ENCODE results near the gene RPS15A.

RPS15A gene

GRCh38 chr16:18789850-18790706 is at the start of gene RPS15A:
TSS of gene RPS15A (minus strand) at chr16:18790334. CDS start at chr16:18789113, 1,221 bp downstream.
- TF ChIP-seq, protein P1, sequence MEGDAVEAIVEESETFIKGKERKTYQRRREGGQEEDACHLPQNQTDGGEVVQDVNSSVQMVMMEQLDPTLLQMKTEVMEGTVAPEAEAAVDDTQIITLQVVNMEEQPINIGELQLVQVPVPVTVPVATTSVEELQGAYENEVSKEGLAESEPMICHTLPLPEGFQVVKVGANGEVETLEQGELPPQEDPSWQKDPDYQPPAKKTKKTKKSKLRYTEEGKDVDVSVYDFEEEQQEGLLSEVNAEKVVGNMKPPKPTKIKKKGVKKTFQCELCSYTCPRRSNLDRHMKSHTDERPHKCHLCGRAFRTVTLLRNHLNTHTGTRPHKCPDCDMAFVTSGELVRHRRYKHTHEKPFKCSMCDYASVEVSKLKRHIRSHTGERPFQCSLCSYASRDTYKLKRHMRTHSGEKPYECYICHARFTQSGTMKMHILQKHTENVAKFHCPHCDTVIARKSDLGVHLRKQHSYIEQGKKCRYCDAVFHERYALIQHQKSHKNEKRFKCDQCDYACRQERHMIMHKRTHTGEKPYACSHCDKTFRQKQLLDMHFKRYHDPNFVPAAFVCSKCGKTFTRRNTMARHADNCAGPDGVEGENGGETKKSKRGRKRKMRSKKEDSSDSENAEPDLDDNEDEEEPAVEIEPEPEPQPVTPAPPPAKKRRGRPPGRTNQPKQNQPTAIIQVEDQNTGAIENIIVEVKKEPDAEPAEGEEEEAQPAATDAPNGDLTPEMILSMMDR (IDR thresholded peaks at IDR 0.05; ENCODE audit: insufficient read depth, low read depth, low read length, missing control alignments): no peak
- H3K4me3 ChIP-seq (ENCODE audit: low read length): peak within 1 kb of the TSS; percentile 95
- DNase-seq (ENCODE audit: low read depth): peak; percentile 98

DNA sequence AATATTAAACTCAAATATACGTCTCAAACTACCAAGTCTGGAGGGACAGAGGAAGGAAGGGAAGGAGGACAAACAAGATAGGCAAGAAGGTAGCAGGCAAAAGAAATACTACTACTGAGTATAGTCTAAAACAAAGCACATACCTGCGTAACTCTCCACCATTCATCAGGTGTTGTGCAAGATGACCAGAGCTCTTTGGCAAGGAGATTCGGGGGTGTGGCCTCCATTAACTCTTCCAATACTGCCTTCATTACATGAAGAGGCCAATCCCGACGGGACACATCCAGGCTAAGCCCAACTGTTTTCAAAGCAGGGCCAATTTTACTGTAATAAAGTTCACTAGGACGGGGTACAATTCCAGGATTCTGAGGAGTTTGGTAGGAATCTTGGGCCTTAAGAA is 49.4 kb upstream of the RPS15A start:
- H3K4me3 ChIP-seq (ENCODE audit: low read length): no peak overlapping the region
- TF ChIP-seq, protein P1 (IDR thresholded peaks at IDR 0.05; ENCODE audit: insufficient read depth, low read depth, low read length, missing control alignments): no peak
- DNase-seq (ENCODE audit: low read depth): peak; percentile 91

GRCh38 chr16:18836702-18837101 is 46.6 kb upstream of the RPS15A start:
- H3K4me3 ChIP-seq (ENCODE audit: low read length): no peak overlapping the region
- TF ChIP-seq, protein P1 (IDR thresholded peaks at IDR 0.05; ENCODE audit: insufficient read depth, low read depth, low read length, missing control alignments): no peak
- no peak for DNase-seq (ENCODE audit: low read depth)

DNA sequence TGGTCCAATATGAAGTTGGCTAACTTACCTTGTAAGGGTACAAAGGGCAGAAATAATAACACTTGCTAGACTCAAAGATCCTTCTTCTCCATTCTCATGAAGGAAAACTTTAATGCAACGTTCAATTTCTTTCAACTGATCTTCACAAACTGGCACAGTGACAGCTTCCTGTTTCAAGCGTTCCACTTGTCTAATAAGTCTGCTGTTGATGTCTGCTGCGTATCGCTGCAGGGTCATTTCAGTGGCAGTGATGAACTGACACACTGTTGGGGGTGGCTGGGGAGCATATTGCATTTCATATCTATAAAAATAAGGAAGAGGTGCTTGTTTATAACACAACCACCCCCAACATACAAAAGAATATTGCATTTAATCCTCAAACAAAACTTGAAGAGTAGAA is 44.7 kb upstream of the RPS15A start:
- no peak for DNase-seq (ENCODE audit: low read depth)
- no peak overlapping the region for H3K4me3 ChIP-seq (ENCODE audit: low read length)
- TF ChIP-seq, protein P1 (IDR thresholded peaks at IDR 0.05; ENCODE audit: insufficient read depth, low read depth, low read length, missing control alignments): no peak

- H3K4me3 ChIP-seq (ENCODE audit: low read length): no peak overlapping the region
- DNase-seq (ENCODE audit: low read depth): no peak
- TF ChIP-seq, protein P1 (IDR thresholded peaks at IDR 0.05; ENCODE audit: insufficient read depth, low read depth, low read length, missing control alignments): no peak
Observed at GRCh38 chr16:18833707-18834505, 43.8 kb upstream of the RPS15A start.

DNA sequence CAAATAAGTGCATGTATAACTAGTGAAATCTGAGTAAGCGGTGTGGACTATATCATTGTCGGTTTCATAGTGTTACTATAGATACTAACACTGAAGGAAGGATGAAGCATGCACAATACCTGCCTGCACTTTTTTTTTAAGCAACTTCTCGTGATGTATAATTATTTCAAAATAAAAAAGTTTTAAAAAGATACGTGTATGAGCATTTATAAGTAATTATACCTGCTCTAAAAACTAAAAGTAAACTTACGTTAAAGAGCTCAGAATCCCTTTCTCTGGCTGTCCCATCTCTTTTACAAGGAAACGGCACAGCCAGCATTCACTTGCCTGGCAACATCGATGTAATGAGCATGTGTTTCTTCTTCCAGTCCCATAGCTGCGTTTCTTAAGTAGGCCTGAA is 42.5 kb upstream of the RPS15A start:
- DNase-seq (ENCODE audit: low read depth): no peak
- TF ChIP-seq, protein P1 (IDR thresholded peaks at IDR 0.05; ENCODE audit: insufficient read depth, low read depth, low read length, missing control alignments): no peak
- H3K4me3 ChIP-seq (ENCODE audit: low read length): no peak overlapping the region
